GM19023 (cell line): ENCODE data around the gene NSFL1C.

Experiments used
- ATAC-seq: cut with Tn5 transposase; IDR thresholded peaks from one replicate; pipeline ENCODE4 v1.9.1; 2021; ENCODE audit warnings: mild to moderate bottlenecking, moderate library complexity; ENCODE audit not compliant: unreplicated experiment

NSFL1C gene

DNA sequence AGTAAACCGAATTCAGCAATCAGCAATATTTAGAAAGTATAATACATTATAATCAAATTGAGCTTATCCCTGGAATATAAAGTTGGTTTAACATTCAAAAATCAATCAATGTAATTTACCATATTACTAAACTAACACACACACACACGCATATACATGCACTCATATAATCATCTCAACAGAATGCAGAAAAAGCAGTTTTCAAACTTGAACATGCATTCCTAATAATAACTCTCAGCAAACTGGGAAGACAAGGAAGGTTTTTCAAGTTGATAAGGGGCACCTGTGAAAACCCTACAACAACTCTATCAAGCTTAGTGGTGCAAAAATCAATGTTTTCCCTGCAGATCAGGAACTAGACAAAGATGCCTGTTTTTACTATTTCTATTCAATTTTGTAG lies 19.9 kb upstream of the NSFL1C start:
- no peak for ATAC-seq

DNA sequence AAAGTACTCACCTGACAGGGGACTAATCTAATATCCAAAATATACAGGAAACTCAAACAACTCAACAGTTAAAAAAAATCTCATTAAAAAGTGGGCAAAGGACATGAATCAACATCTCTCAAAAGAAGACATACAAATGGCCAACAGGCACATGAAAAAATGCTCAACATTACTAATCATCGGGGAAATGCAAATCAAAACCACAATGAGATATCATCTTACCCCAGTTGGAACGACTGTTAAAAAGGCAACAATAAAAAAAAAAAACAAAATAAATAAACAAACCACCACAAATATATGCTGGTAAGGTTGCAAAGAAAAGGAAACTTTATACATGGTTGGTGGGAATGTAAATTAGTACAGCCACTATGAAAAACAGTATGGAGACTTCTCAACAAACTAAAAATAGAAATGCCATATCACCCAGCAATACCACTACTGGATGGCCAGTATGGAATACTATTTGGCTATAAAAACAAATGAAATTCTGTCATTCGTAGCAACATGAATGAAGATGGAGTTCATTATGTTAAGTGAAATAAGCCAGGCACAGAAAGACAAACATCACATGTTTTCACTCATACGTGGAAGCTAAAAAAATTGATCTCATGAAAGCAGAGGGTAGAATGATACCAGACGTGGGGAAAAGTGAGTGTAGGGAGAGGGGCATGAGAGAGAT lies 17.9 kb upstream of the NSFL1C start:
- no peak for ATAC-seq

DNA sequence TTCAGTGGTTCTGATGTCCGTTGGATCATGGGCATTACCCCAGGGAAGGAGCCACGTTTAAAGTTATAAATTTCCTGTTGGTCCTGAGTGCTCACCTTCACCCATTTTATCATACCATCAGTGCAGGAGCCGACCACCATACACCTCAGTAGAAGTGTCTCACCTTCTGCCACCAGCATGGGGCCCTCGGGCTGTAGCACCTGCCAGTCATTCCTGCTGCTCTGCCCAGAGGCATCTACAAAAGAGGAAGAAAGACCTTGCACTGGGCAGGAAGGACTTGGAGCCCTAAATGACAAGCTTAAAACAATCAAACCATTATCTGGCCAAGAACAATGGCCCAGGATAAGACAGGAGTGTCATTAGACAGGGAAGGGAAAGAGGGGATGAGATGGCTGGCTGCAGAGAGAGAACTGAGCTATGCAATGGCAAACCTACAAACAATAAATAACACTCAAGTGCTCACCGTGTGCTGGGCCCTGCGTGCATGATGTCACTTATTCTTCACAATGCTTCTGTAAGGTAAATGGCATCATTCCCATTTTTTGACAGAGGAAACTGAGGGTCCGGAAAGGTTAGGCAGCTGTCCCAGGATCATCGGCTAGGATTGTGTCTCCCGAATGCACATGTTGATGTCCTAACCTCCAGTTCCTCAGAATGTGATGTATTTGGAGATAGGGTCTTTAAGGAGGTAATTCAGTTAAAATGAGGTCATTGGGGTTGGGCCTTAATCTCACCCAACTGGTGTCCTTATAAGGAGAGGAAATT lies 13.4 kb upstream of the NSFL1C start:
- ATAC-seq, result no peak

DNA sequence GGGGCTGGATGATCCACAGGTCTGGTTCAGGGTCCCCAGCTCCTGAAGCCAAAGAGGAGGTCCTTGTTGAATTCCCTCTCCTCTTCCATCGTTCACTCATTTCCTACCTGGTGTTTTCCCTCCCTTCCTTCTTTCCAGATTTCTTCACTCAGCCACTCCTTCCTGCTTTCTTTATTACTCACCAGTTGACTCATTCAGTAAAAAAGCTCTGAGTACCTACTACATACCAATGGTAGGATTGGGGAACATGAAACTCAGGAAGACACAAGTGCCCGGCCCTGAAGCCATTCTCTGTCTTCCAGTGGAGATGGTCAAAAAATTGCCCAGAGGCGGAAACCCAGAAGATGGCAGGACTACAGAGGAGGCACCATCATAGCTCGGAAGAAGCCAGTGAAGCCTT lies 11.9 kb upstream of the NSFL1C start:
- no peak for ATAC-seq

DNA sequence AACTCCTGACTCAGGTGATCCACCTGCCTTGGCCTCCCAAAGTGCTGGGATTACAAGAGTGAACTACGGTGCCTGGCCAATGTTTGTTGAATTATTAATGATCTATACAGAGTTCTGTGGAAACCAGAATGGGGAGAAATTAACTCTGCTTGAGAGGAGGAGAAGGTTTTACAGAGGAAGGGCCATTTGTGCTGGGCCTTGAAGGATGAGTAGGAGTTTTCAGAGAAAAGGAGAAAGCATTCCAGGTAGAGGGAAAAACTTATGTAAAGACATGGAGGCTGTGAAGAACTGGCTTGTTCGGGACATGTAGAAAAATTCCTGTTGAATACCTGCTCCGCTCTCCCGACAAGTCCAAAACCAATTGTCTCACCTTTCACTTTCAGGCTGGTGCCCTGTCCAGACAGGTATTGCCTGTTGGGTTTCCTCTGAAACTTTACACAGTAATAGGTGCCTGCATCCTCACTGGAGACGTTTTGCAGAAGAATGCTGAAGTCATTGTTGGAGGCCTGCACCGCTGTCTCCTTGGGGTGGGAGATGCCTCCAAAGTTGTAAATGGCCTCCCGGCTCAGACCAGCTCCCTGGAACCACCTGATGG lies 11.3 kb upstream of the NSFL1C start:
- no peak for ATAC-seq

DNA sequence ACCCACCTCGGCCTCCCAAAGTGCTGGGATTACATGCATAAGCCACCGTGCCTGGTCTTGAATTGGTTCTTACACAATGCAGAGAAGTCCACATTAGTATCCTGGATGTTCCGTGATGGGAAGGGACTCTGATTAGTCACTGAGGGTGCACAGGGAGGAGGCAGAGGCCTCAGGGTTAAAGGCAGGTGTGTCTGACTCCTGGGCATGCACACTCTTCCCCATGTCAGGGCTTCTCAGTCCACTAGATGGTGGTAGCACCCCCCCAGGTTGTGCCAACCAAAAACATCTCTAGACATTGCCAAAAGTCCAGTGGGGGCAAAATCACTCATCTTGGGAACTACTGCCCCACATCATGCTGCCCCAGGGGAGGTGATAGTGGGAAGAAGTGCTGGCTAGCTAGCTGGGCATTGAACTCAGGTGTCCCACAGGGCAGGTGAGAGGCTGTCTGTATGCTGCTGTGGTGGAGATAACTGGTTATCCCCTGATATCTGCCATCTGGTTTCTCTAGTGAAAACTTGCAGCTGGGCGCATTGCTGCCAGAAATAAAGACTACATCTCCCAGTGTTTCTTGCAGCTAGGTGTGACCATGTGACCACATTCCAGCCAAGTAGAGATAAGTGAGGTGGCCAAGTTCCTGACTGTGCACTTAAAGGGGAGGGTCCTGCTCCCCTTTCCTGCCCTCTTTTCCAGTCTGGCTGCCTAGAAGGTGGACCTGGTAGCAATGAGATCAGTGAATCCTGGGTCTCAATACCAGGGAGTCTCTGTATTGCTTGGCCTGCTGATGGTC lies 8.4 kb upstream of the NSFL1C start:
- no peak for ATAC-seq

DNA sequence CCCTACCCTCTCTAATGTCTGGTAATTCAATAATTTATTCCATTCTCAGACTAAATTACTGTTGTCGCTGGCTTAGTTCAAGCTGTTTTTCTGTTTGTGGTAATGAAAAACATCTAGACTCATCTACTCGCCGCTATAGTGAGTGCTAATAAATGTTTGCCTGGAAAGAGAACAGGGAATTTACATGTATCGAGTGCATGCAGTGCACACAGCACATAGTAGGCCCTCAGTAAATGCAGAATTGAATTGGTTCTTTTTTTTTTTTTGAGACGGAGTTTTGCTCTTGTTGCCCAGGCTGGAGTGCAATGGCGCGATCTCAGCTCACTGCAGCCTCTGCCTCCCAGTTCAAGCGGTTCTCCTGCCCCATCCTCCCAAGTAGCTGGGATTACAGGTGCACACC lies 7.7 kb upstream of the NSFL1C start:
- no peak for ATAC-seq

DNA sequence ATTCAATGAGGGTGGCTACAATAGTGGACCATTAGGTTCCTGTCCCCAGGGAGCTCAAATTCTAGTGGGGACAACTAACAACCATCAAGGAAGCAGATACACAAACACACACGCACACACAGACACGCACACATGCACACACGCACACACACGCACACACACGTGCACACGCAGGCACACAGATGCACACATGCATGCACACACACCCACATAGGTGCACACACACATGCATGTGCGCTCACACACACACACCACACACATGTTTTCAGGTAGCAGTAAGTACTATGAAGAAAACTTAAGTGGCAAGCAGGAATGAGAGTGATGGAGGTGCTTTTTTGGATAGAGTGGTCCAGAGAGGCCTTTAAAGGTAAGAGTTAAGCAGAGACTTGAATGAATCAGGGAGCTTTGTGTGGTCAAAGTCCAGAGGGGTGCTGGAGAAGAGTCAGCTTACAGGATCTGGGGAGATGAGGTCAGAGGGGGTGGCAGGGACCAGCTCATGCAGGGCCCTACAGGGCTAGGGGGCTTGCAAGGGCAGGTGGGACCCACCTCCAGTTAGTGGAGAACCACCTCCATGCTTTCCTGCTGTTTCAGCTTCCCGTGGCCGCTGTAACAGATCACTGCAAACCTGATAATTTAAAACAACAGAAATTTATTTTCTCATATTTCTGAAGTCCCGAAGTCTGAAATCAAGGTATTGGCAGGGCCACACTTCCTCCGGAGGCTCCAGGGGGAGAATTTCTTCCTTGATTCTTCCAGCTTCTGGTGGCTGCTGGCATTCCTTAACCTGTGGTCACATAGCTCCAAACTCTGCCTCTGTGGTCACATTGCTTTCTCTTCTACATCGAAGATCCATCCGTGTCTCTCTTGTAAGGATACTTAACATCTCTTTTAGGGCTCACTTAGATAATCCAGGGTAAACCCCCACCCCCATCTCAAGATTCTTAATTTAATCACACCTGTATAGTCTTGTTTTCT lies 6.9 kb upstream of the NSFL1C start:
- no peak for ATAC-seq

DNA sequence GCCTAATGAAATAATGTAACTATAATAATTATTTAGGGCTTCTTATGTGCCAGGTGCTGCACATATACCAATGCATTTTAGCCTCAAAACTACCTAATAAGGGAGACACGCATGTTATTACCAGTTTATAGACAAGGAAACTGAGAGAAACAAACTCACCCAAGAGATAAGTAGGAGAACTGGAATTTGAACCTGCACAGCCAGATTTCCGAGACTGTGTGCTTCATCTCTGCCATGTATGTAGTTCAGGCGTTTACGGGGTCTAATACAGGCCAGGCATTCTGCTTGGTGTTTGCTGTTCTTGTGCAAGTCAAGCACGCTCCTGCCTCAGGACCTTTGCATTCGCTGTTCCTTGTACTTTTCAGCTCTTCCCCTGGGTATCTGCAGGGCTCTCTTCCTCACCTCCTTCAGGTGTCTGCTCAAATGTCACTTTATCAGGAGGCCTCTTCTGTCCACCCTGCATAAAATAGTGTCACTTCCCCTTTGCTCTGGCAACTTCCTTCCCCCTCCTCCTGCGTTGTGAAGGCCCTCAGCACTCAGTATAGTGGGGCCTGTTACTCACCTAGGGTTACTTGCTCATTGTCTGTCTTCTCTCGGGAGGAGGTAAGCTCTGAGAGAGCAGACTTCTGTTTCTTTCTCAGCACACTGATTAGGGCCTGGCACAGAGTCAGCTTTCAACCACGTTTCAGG lies 6.1 kb upstream of the NSFL1C start:
- no peak for ATAC-seq

DNA sequence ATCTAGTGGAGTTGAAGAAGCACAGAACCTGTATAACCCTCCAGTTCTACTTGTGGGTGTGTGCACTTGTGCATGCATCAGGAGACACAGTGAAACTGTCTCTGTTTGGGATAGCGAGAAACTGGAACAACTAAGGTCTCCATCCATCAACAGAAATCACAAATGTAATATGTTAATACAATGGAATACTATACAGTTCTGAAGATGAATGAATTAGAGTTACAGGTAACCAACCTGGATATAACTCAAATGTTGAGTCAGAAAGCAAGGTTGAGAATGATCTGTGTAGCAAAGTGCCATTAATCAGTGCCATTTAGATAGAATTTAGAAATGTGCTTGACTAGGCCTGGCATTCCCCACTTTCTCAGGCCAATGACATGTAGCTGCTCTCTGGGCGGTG lies 4.6 kb upstream of the NSFL1C start:
- no peak for ATAC-seq

DNA sequence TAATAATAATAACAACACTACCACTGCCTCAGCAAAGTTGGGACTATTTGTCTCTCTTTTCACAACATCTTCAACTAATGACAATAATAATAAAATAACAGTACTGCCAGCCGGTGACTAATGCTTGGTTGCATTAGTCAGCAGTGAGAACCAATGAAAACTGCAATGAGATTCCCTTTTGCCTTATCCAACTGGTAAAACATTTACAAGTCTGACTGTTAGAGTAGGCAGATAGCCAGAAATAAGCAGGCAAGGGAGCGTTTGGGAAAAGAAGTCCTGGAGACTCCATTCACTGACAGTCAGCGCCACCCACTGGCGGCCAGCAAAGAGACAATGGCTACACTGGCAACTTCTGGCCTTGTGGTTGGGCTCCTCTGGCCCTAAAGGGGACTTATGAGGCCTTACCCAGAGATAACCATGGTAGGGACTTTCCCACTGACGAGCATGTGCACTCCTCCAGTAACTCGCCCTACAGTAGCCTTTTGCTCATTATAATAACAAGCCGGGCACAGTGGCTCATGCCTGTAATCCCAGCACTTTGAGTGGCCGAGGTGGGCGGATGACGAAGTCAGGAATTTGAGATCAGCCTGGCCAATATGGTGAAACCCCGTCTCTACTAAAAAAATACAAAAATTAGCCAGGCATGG lies 3.4 kb upstream of the NSFL1C start:
- ATAC-seq, result no peak

DNA sequence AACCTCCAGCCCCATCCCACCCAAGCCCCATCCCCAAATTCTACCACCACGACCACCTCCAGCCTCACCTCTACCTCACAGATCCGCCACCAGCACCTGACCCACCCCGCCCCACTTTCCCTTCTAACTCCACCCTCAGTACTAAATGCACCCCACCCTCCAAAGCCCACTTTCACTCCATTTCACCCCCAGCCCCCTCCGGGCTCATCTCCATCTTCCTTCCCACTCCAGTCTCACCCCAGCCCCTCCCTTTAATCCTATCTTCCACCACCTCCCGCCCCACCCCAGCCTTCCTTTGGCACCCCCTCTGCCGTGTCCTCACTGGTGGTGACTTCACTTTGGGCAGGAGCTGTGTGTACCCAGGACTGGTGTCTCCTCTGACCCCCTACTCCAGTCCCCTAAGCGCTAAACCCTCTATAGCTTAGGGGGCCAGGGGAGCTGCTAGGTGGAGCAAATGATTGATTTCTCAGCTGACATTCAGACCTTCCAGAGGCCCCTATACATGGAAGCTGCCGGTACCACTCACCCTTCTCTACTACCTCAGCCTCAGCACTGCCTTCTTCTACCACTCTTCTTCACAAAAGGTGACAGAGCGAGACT lies 2.8 kb upstream of the NSFL1C start:
- no peak for ATAC-seq

DNA sequence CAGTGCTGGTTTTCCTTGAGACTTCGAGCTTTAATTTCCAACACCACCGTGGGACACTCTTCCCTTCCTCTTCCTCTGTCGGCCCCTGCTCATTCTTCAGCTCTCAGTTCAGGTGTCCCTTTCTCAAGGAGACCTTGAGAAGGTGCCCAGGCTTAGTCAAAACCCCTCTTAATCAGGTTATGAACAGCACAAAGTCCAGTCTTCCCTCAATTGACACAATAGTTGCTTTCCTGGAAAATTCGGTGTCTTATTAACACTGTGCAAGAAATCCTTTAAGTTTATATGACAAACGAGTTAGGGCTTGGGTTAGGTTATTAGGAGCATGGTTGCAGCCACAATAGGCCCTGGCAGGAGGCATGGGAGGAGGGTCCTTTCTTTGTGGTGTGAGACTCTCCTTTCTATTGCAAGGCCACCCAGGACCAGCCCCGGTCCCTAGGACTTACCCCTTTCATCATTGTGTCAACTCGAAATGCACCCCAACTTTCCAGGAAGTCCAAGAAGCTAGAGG lies 1.5 kb upstream of the NSFL1C start:
- no peak for ATAC-seq

DNA sequence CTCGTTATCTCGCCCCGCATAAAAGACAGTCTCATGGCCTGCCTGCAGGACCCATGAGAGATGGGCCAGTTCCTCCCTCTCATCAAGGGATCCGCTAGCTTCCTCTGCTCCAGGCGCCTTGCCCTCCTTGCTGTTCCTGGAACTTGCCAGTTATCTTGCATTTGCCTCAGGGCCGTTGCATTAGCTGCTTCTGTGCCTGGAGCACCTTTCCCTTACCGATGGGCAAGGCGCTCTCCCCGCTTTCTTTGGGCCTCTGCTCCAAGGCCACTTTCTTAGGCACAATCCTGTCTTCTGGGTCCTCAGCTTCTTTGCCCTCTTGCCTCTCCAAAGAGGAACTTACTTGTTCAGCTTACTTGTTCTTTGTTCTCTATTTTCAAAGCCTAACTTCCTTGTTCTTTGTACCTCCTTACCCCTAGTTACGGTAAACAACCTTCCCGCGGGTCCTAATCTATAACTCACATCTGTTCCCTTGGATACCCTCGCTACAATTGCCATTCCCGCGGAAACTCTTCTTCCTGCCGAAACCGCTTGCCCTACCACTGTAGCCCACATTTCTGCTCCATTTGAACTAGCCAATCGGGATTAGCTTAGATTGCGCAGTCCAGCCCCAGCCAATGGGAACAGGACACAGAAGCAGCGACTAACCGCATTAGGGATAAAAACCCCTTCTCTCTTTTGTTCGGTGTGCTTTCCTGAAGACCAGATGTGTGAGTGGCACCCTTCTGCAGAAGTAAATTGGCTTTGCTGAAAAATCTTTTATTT lies 887 bp upstream of the NSFL1C start:
- ATAC-seq, result no peak

DNA sequence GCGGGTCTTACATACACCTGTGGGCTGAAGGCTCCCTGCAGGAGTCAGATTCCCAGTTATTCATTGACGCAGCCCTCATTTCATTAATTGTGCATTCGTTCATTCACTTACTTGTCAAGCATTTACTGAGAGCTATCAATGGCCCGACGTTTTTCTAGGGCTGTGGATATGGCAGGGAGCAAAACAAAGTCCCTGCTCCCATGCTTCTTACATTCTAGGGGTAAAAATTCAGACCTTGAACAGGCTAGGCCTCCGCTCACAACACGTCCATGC lies 369 bp upstream of the NSFL1C start:
- no peak for ATAC-seq

DNA sequence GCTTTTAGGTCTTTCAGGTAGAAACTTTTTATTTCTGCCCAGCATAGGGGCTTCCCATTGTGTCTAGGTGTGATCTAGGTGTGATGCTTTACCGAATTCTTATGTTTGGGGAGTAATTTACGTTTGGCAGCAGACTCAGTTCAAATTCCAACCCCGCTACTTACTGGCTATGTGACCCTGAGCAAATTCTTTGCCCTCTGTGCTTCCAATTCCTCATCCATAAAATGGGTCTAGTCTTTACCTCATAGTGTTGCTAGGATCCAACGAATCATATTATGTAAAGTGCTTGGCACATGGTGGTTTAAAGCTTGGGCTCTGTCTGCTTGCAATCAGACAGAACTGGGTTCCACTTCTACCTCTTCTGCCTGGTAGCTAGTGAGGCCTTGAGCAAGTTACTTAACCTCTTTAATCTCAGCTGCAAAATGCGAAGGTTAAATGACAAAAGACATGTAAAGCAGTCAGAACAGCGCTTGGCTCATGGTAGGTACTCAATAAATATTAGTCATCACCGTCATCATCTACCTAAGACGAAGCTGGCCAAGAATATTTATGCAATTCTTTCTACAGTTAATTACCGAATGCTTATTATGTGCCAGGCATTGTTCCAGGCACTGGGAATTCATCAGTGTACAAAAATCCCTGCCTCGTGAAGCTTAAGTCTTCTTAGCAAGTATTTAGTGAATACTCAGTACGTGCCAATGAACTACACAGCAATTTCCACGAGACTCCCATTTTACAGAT lies 1.0 kb downstream of the NSFL1C start:
- no peak for ATAC-seq

DNA sequence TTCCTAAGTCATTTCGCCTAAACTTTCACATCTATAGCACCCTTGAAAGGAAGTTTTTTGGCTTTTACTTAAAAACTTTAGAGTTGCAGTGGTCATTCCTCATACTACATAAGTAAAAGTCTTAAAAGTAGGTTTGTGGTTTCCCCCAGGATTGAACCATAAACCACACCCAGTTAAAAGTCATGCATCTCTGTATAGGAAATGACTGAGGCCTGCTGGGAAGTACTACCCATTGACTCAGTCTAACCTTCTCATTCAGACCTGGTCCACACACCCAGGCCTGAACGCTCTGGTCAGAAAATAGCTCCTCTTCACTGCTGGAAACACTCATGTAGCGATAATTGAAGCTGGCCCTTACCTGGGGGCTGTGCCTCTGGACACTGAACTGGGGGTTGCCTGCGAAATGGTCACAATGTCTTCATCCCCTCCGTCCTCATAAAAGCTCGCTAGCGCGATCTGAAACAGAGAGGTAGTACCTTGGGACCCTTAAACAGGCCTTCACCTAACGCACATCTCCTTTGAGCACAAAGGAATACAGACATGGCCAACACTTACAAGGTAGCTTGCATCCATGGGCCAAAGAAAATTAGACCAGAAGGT lies 2.6 kb downstream of the NSFL1C start:
- no peak for ATAC-seq
